Endothelial cell (in vitro differentiated cells): ENCODE results near the gene CAMK2G. TPM values are rescaled to one million over a fixed set of nuclear protein-coding genes. Genes with fewer than 3 reads are reported as not detected.

Experiments used
- DNase-seq: peaks from one replicate; pipeline ENCODE4 v3.0.0; 2021; ENCODE audit warnings: low spot score
- H3K27ac Mint-ChIP-seq: one replicate; pipeline ENCODE4 v1.8.0; 2021; ENCODE audit warnings: mixed read lengths, inconsistent platforms; ENCODE audit not compliant: unreplicated experiment
- H3K27me3 Mint-ChIP-seq: one replicate; pipeline ENCODE4 v1.8.0; 2021; ENCODE audit warnings: mild to moderate bottlenecking, moderate library complexity, mixed read lengths, inconsistent platforms; ENCODE audit not compliant: unreplicated experiment
- H3K36me3 Mint-ChIP-seq: one replicate; pipeline ENCODE4 v1.8.0; 2021; ENCODE audit warnings: mild to moderate bottlenecking, low read depth, mixed read lengths, inconsistent platforms; ENCODE audit not compliant: unreplicated experiment
- H3K4me1 Mint-ChIP-seq: one replicate; pipeline ENCODE4 v1.8.0; 2021; ENCODE audit warnings: mild to moderate bottlenecking, mixed read lengths, inconsistent platforms; ENCODE audit not compliant: unreplicated experiment
- H3K4me3 Mint-ChIP-seq: one replicate; pipeline ENCODE4 v1.8.0; 2021; ENCODE audit warnings: mild to moderate bottlenecking, mixed read lengths, inconsistent platforms; ENCODE audit not compliant: unreplicated experiment
- H3K9me3 Mint-ChIP-seq: one replicate; pipeline ENCODE4 v1.8.0; 2021; ENCODE audit warnings: mixed read lengths, inconsistent platforms; ENCODE audit not compliant: unreplicated experiment
- CTCF ChIP-seq: fragments of 200-600 bp; sonication (generic); IDR thresholded peaks from one replicate; pipeline ENCODE4 v1.5.0; 2021; ENCODE audit warnings: antibody characterized with exemption; ENCODE audit not compliant: unreplicated experiment
- total RNA-seq: library from RNA; stranded (reverse); fragmentation: NEBNext Ultra II Directional; extraction: Animal tissue kit (Norgen Biotek cat#: 25700); gene quantifications from one replicate; pipeline ENCODE4 v1.2.1, GENCODE V29; 2021; ENCODE audit not compliant: unreplicated experiment

The CAMK2G gene
- total RNA-seq, 1 donor from 2014 or later = 27.7 TPM

DNA sequence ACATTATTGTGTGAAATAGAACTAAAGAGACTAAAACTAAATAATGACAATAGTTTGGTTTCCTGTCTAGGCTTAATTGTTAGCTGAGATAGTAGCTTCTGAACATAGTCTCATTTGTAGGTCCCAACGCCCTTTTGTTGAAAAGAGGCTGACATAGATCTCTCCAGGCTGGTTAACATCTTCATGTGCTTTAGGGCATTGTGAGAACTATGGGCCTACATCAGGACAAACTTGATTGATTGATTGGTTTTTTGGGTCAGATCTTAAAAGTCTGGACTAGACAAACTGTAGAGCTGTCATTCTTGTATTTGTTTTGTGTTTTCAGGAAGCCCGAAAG lies 91.6 kb downstream of the CAMK2G start:
- no peak for DNase-seq
- Mint-ChIP-seq H3K36me3 (peaks cover 17% of the 10 kb centered on the region), H3K9me3 (no peaks in the 10 kb centered on the region), H3K4me3 (peak overlapping the region; percentile 99), H3K27me3 (peaks cover 13% of the 10 kb centered on the region), H3K27ac (peak overlapping the region; percentile 99), H3K4me1 (peaks cover 40% of the 10 kb centered on the region)
- TF ChIP-seq CTCF = no peak

DNA sequence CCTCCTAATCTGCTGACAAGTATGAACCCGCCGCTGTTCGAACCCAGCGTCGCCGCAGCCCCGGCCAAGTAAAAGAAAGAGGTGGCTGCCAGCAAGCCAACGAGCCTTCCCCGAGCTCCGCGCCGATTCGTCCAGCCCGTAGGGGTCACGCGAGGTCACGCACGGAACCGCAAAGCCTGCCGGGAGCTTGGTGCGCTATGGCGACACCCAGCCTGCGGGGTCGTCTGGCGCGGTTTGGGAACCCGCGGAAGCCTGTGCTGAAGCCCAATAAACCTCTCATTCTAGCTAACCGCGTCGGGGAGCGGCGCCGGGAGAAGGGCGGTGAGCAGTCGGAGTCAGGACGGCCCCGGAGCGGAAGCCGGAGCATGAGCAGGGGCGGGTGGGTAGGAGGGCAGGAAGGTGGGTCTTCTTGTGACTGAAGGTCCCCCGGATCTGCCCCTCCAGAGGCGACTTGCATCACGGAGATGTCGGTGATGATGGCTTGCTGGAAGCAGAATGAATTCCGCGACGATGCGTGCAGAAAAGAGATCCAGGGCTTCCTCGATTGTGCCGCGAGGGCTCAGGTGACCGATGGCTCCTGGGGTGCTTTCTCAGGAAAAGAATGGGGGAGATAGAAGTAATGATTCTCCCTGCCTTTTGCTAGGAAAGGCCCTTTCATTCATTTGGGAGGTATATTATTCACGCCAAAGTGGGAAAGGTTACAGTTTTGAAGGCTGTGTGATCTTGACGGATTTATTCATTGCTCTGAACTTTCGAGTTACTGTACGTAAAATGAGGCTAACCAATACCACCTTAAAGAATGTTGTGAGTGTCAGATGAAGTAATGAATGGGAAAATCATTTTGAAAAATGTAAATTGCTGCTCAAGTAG lies 92.2 kb downstream of the CAMK2G start, which contains the start of gene CHCHD1:
TSS of gene CHCHD1 (plus strand) at position 170 of the 870 bp plus-strand sequence. CDS start at position 198, 28 bp downstream.
- TF ChIP-seq CTCF = no peak
- DNase-seq = peak; percentile 87
- Mint-ChIP-seq H3K4me1 (peaks cover 37% of the 10 kb centered on the region), H3K27ac (peak within 1 kb of the TSS; percentile 99), H3K9me3 (no peaks in the 10 kb centered on the region), H3K27me3 (peaks cover 13% of the 10 kb centered on the region), H3K4me3 (peak within 1 kb of the TSS; percentile 99), H3K36me3 (peaks cover 17% of the 10 kb centered on the region)

- Mint-ChIP-seq H3K9me3 (no peaks in the 10 kb centered on the region), H3K4me3 (peak overlapping the region; percentile 99), H3K27me3 (peaks cover 11% of the 10 kb centered on the region), H3K36me3 (peaks cover 22% of the 10 kb centered on the region), H3K4me1 (peaks cover 33% of the 10 kb centered on the region), H3K27ac (peak overlapping the region; percentile 99)
- no peak for DNase-seq
- no peak for TF ChIP-seq CTCF
Measured at GRCh38 chr10:73781548-73781878, 92.8 kb downstream of the CAMK2G start.

GRCh38 chr10:73780966-73781365 lies 93.4 kb downstream of the CAMK2G start:
- Mint-ChIP-seq H3K9me3 (no peaks in the 10 kb centered on the region), H3K4me3 (peak overlapping the region; percentile 99), H3K36me3 (peaks cover 18% of the 10 kb centered on the region), H3K27me3 (peaks cover 6% of the 10 kb centered on the region), H3K27ac (peak overlapping the region; percentile 45), H3K4me1 (peaks cover 28% of the 10 kb centered on the region)
- no peak for DNase-seq
- TF ChIP-seq CTCF = no peak

DNA sequence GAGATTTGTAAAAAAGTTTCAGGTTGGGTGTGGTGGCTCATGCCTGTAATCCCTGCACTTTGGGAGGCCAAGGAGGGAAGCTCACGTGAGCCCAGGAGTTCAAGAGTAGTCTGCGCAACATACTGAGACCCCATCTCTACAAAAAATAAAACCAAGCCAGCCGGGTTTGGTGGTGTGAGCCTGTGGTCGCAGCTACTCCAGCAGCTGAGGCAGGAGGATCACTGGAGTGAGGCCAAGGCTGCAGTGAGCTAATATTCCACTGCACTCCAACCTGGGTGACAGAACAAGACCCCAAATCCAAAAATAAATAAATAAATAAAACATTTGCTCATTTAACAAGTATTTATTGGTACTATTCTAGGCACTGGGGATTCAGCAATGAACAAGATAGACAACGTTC lies 94.1 kb downstream of the CAMK2G start:
- Mint-ChIP-seq H3K27ac (peak overlapping the region; percentile 45), H3K9me3 (no peaks in the 10 kb centered on the region)
- DNase-seq = no peak

More for the DNA sequence above, 94.1 kb downstream of the CAMK2G start:
- Mint-ChIP-seq H3K4me3 (peak overlapping the region; percentile 99), H3K4me1 (peaks cover 30% of the 10 kb centered on the region), H3K36me3 (peaks cover 24% of the 10 kb centered on the region), H3K27me3 (peaks cover 6% of the 10 kb centered on the region)
- TF ChIP-seq CTCF = no peak
